ENCODE data around the gene ACSF3.
"Not testable (repeated sequence)": the region's sequence is repeated elsewhere in the genome, so short reads cannot be mapped to it uniquely, and the experiment has no call there.

ACSF3 gene

GRCh38 chr16:89191901-89192185 is 98.2 kb downstream of the ACSF3 start:
- FAIRE-seq, result no peak

- FAIRE-seq, result not testable (repeated sequence)
These were observed 98.7 kb downstream of the ACSF3 start for GRCh38 chr16:89192186-89192955.

- FAIRE-seq, result no peak
These were observed 99.4 kb downstream of the ACSF3 start for GRCh38 chr16:89192956-89193575.

GRCh38 chr16:89193576-89194293 is 100.1 kb downstream of the ACSF3 start:
- FAIRE-seq, result no peak

GRCh38 chr16:89194340-89195311 is 101.0 kb downstream of the ACSF3 start:
- FAIRE-seq, result no peak

GRCh38 chr16:89195521-89196171 is 102.0 kb downstream of the ACSF3 start:
- FAIRE-seq, result no peak

- no peak for FAIRE-seq
These were observed 103.5 kb downstream of the ACSF3 start for GRCh38 chr16:89197033-89197632.

- no peak for FAIRE-seq
These were observed 104.2 kb downstream of the ACSF3 start for GRCh38 chr16:89197633-89198416.

GRCh38 chr16:89198417-89199240 is 105.0 kb downstream of the ACSF3 start:
- no peak for FAIRE-seq

- no peak for FAIRE-seq
These were observed 105.8 kb downstream of the ACSF3 start for GRCh38 chr16:89199241-89200123.

GRCh38 chr16:89200124-89200849 is 106.6 kb downstream of the ACSF3 start, which contains the start of gene SLC22A31:
Gene SLC22A31, minus strand, starts transcription at chr16:89200537. Its CDS starts 36 bp downstream, at chr16:89200501.
- no peak for FAIRE-seq

- no peak for FAIRE-seq
These were observed 107.3 kb downstream of the ACSF3 start for GRCh38 chr16:89200850-89201411.

- no peak for FAIRE-seq
These were observed 108.1 kb downstream of the ACSF3 start for GRCh38 chr16:89201439-89202377.

- FAIRE-seq, result no peak
These were observed 109.0 kb downstream of the ACSF3 start for GRCh38 chr16:89202422-89203215.

All from A204.1 (cell line).